ENCODE measurements around the gene RTF1. TPM values are rescaled to one million over a fixed set of nuclear protein-coding genes. Genes with fewer than 3 reads are reported as not detected.
"Not testable (repeated sequence)": the region's sequence is repeated elsewhere in the genome, so short reads cannot be mapped to it uniquely, and the experiment has no call there.

The RTF1 gene
- total RNA-seq, 2 donors from 2014 or later, result 21.2 to 21.4 TPM

DNA sequence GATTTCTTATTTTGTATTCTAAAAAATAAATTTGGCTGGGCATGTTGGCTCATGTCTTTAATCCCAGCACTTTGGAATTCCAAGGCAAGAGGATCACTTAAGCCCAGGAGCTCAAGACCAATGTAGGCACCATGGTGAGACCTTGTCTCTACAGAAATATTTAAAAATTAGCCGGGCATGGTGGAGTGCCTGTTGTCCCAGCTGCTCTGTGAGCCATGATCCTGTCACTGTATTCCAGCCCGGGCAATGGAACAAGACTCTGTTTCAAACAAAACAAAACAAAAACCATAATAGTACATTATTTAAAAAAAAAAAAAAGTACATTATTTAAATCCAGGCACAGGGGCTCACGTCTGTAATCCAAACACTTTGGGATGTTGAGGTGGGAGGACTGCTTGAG is 5.5 kb upstream of the RTF1 start:
- Histone ChIP-seq H3K27ac (no peak overlapping the region), H3K27me3 (no peaks in the 10 kb centered on the region), H3K9me3 (no peaks in the 10 kb centered on the region), H3K36me3 (no peaks in the 10 kb centered on the region), H3K4me3 (no peak overlapping the region), H3K4me1 (peaks cover 0 to 11% of the 10 kb centered on the region in 2 donors)
- TF ChIP-seq, protein P1, sequence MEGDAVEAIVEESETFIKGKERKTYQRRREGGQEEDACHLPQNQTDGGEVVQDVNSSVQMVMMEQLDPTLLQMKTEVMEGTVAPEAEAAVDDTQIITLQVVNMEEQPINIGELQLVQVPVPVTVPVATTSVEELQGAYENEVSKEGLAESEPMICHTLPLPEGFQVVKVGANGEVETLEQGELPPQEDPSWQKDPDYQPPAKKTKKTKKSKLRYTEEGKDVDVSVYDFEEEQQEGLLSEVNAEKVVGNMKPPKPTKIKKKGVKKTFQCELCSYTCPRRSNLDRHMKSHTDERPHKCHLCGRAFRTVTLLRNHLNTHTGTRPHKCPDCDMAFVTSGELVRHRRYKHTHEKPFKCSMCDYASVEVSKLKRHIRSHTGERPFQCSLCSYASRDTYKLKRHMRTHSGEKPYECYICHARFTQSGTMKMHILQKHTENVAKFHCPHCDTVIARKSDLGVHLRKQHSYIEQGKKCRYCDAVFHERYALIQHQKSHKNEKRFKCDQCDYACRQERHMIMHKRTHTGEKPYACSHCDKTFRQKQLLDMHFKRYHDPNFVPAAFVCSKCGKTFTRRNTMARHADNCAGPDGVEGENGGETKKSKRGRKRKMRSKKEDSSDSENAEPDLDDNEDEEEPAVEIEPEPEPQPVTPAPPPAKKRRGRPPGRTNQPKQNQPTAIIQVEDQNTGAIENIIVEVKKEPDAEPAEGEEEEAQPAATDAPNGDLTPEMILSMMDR (IDR thresholded peaks at IDR 0.05), result no peak
- DNase-seq (ENCODE audit: low spot score), result no peak

- H3K9me3 ChIP-seq, result no peaks in the 10 kb centered on the region
- TF ChIP-seq, protein P1 (IDR thresholded peaks at IDR 0.05), result no peak
- peak overlapping the region; percentile 95 to 99 for H3K4me3 ChIP-seq
- no peak for DNase-seq (ENCODE audit: low spot score)
- no peaks in the 10 kb centered on the region for H3K36me3 ChIP-seq
- H3K4me1 ChIP-seq, result peaks cover 0 to 26% of the 10 kb centered on the region in 2 donors
- H3K27me3 ChIP-seq, result no peaks in the 10 kb centered on the region
- H3K27ac ChIP-seq, result peak overlapping the region; percentile 82 to 86
Observed at GRCh38 chr15:41416128-41416741, 660 bp upstream of the RTF1 start.

DNA sequence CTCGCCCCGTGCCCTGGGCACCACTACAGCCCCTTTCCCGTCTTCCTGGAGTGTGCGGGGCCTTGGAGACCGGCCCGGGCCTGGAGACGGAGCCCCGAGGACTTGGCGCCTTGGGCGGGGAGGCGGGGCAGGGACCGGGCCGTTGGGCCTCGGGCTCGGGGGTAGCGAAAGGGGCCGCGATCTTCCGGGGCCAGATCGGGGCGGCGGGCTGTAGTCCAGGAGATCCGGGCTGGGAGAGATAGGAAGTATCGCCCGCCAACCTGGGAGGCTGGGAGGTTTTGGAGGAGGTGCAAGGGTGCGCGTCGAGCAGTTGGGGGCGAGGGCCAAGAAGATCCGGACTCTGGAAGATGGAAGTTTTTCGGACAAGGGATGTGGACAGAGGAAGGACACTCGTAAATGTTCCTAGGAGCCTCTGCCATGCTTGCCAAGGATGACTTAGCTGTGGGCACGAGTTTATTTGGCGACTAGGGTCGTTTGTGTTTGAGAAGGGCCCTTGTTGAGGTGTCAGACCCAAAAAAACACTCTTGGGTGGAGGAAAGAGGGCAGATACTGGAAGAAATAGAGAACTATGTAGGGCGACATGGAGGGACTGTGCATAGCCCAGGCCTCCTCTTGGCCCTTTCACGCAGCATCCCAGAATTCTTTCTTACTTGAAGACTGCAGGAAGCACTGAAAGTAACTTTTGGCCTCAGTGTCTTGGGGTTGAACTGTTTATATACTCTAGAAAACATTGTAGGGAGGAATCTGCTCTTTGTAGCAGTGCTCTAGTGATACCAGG is 712 bp downstream of the RTF1 start:
- H3K27ac ChIP-seq, result peak overlapping the region; percentile 82 to 86
- TF ChIP-seq, protein P1 (IDR thresholded peaks at IDR 0.05), result no peak
- DNase-seq (ENCODE audit: low spot score), result no peak
- H3K27me3 ChIP-seq, result no peaks in the 10 kb centered on the region
- no peaks in the 10 kb centered on the region for H3K9me3 ChIP-seq
- peaks cover 0 to 26% of the 10 kb centered on the region in 2 donors for H3K4me1 ChIP-seq
- no peaks in the 10 kb centered on the region for H3K36me3 ChIP-seq
- H3K4me3 ChIP-seq, result peak overlapping the region; percentile 95 to 99

DNA sequence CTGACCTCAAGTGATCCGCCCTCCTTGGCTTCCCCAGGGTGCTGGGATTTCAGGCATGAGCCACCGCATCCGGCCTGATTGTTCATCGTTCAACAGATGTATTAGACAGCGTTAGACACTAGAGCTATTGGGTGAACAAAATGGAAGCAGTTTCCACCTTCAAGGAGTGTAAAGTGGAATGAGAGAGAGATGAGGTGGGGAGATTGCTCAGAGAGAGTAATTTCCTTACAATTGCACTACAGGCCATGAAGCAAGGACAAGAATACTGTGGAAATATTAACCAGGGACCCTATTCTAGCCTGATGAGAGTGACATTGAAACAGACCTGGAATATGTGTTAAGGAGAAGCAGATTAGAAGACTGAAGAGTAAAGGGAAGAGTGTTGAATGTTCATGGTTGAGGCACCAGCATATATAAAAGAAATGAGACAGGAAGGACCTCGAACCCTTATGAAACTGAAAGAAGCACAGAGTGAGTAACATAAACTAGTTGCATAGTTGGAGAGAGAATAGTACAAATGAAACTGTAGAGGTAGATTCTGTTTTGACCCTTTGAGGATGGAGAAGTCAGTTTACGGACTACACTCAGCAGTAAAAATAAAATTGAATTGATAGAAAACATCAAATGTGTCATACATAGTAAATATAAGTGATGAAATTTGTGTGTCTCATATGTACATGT is 7.2 kb downstream of the RTF1 start:
- no peaks in the 10 kb centered on the region for H3K9me3 ChIP-seq
- H3K4me3 ChIP-seq, result no peak overlapping the region
- H3K27me3 ChIP-seq, result no peaks in the 10 kb centered on the region
- no peak for DNase-seq (ENCODE audit: low spot score)
- H3K4me1 ChIP-seq, result no peaks in the 10 kb centered on the region
- TF ChIP-seq, protein P1 (IDR thresholded peaks at IDR 0.05), result no peak
- no peak overlapping the region for H3K27ac ChIP-seq
- H3K36me3 ChIP-seq, result no peaks in the 10 kb centered on the region

- TF ChIP-seq, protein P1 (IDR thresholded peaks at IDR 0.05), result no peak
- no peaks in the 10 kb centered on the region for H3K4me1 ChIP-seq
- H3K27ac ChIP-seq, result no peak overlapping the region
- no peak for DNase-seq (ENCODE audit: low spot score)
- no peak overlapping the region for H3K4me3 ChIP-seq
- H3K9me3 ChIP-seq, result no peaks in the 10 kb centered on the region
- no peaks in the 10 kb centered on the region for H3K27me3 ChIP-seq
- no peaks in the 10 kb centered on the region for H3K36me3 ChIP-seq
Observed at GRCh38 chr15:41424809-41425208, 7.9 kb downstream of the RTF1 start.

DNA sequence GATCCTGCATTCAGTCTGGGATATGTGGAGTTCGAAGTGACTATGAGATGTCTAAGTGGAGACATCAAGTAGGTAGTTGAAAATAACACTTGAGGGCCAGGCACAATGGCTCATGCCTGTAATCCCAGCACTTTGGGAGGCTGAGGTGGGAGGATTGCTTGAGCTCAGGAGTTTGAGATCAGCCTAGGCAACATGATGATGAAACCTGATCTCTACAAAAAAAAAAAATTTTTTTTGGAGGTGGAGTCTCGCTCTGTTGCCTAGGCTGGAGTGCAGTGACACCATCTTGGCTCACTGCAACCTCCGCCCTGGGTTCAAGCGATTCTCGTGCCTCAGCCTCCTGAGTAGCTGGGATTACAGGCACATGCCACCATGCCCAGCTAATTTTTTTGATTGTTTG is 9.0 kb downstream of the RTF1 start:
- not testable (repeated sequence) for H3K4me1 ChIP-seq; H3K27me3 ChIP-seq; H3K9me3 ChIP-seq; H3K4me3 ChIP-seq; H3K36me3 ChIP-seq; H3K27ac ChIP-seq; DNase-seq (ENCODE audit: low spot score)
